ENCODE data around the gene ACOT11.

GRCh38 chr1:54652168-54652567 is 104.1 kb downstream of the ACOT11 start:
- no peak for TF ChIP-seq CTCF (IDR thresholded peaks at IDR 0.05)
- no peak for TF ChIP-seq POLR2A (IDR thresholded peaks at IDR 0.05)
- TF ChIP-seq POLR2AphosphoS5 (IDR thresholded peaks at IDR 0.05), result no peak
